Osteocyte (in vitro differentiated cells): ENCODE data around the gene SOS1. TPM values are rescaled to one million over a fixed set of nuclear protein-coding genes. Genes with fewer than 3 reads are reported as not detected.

Experiments
- total RNA-seq: library from RNA; stranded (reverse); gene quantifications from 2 replicates; pipeline ENCODE4 v1.2.1, GENCODE V29; 2021

SOS1 gene
- total RNA-seq, 1 donor from 2014 or later, result 35.6 TPM

Other genes with a start within 250 kb of the SOS1 start
- 24.2 and 24.6 TPM in 2 replicates for gene DHX57, start 245.1 kb downstream of the SOS1 start, total RNA-seq
- 12.8 and 16.9 TPM in 2 replicates for gene MORN2, start 245.1 kb downstream of the SOS1 start, total RNA-seq
- gene ARHGEF33, start 231.2 kb downstream of the SOS1 start, total RNA-seq, result 0.48 and 0.65 TPM in 2 replicates
- gene CDKL4, start 122.9 kb upstream of the SOS1 start, total RNA-seq, result 0.37 and 0.83 TPM in 2 replicates